HG03095 (cell line): ENCODE data around the gene CD300LG.
"Not testable (repeated sequence)": the region's sequence is repeated elsewhere in the genome, so short reads cannot be mapped to it uniquely, and the experiment has no call there.

Experiments
- ATAC-seq: cut with Tn5 transposase; IDR thresholded peaks from one replicate; pipeline ENCODE4 v1.9.1; 2021; ENCODE audit warnings: moderate library complexity; ENCODE audit not compliant: unreplicated experiment

Gene CD300LG

DNA sequence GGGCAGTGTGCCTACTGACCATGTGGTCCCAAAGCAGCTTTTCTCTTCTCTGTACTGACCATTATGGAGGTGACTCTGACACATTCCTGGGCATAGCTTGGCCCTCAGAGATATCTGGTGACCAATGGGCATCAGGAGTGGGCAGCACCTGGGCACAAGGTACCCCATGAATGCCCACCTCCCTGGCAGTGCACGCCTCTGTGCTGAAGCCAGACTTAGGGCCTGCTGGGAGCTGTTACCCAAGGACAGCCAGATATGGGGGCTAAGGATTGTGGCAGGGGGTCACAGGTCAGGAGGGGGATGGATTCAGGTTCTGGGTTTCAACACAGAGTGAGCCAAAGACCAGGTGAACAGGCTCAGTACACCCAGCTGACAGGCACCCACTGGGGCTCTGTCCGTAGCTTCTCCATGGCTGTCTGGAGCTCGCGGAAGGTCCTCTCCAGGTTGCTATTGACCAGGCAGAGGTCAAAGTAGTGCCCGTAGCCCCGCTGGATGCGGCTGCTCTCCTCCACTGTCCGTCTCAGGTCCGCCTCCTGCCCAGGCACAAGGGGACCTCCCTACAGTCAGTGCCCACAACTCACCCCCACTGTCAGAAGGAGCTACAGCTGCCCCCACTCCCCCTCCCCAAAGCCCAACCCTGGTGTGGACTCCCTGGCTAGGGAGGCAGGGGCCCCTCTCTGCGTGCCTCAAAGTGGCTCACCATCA is 30.6 kb downstream of the CD300LG start:
- ATAC-seq = no peak

DNA sequence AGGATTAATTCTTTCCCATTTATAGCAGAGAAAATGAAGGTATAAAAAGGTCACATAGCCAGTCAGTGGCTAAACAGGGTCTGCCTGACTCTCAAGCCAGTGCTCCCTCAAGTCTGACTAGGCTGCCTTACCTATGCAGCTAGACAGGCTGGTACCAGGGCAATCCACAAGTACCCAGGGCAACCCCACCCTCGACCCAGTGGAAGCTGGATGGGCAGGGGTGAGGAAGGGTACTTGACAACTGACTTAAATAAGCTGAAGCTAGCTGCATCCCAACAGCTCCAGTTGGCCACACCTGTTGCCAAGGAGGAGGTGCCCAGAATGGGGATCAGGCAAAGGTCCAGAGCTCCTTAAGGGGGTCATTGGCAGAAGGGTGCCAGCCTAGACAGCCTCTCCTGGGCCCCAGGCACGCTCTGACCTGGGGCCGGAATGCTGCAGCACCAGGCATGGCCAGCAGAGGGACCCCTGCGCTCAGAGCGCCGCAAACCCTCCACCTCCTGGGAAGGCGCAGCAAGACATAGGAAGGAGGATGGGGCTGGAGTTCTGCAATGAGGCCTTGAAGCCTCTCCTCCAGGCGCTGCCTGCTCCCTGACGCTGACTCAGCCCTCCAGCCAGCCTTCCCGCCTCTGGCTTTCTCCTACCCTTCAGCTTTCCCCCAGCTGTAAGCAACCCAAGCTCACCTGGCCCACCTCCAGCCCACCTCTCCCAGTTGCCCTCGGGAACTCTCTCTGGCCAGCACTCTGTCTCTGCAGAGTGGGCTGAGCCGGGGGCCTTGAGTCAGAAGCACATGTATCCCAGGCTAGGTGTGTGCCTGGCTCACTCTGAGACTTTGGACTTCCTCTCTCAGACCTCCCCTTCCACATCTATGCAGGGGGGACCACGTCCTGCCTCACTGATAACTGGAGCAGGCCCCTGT is 31.5 kb downstream of the CD300LG start:
- ATAC-seq = no peak

DNA sequence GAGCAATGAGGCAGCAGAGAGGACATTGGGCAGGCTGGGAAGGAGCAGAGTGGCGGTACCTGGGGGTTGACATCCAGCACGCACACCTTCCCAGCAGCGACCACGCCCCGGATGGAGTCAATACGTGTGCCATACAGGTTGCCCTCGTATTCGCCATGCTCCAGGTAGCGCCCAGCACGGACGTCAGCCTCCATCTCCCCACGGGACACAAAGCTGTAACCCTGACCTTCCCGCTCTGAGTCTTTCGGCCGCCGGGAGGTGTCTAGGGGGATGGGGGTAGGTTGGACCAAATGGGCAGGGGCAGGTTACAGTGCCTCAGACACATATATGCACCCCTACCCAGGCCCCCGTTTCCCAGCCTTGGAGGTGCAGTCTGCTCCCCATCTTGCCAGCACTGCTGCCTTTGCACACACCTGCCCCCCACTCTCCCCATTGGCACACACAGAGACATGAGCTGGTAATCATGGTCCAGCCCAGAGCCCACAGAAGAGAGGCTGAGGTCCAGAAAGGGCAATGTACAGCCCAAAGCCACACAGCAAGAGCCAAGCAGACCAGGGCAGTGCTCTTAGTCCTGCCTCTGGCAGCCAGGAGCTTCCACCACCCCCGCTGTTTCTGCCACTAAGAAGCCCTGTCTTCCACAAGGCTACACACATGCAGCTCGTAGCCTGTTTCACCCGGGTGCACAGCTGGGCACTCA is 32.9 kb downstream of the CD300LG start:
- ATAC-seq = no peak

DNA sequence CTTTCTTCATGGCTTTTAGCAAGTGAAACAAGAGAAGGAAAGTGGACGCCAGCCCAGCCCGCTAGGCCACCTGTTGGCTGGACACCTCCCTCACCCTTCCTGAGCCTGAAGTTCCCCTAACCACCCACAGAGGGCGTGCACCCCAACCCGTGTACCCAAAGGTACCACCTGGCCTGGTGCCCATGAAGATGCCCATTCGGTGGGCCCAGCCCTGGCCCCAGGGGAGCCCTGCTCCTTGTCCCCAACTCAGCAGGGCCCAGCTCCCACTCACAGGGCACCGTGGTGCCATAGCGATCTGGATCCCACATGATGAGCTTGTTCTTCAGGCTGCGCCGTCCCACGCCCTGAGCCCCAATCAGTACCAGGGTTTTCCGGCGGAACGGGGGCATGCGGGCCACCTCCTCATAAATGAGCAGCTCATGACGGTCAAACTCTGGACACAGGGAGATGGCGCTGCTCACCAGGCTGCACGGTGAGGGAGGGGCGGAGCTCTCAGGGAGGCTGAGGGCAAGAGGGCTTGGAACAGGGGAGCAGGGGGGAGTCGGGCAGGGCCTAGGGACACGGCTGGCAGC is 33.5 kb downstream of the CD300LG start:
- ATAC-seq = no peak

DNA sequence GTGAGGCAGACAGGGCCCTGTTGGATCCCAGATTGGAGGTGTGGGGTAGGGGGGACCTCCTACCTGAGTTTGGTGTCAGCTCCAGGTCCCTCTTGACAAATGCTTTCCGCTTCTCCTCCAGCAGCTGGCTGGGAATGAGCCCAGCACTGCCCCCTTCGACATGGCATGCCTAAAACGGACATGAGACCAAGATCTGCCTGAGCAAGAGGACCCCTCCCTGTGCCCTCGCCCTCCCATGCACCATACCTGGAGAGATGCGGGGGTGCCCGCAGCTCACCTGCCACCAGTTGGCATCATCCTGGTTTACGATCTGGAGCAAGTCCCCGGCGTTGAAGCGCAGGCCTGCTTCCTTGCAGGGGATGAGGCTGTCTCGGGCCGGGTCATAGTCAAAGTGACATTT is 34.2 kb downstream of the CD300LG start:
- ATAC-seq = no peak

DNA sequence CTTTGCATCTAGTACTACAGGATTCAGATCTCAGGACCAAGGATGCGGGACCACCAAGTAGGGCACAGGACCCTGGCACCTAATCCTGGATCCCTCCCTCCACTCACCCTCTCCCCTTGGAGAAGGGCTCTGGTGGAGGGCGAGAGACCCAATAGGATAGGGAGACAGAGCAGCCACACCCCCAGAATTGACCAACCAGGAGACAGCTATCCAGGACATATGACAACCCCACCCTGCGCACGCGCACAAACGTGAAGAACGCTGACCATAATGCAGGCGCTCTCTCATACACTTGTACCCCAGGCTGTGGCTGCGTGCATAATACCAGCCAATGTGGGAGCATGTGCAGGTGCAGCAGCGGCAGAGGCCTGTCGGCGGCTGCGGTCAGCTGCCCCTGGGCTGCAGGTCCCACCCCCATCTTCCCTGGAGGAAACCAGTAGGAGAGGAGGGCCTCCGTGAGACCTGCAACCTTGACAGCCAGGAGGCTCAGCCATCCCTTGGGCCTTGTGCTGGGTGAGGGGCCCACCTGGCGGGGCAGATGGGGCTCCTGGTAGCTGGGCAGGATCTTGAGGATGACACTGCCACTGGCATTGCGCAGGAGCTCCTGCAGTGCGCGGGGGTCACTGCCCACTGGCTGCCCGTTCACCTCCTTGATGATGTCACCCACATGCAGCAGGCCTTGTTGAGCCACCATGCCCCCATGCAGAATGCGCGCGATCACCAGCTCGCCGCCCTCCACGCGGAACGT is 35.0 kb downstream of the CD300LG start:
- ATAC-seq = no peak

DNA sequence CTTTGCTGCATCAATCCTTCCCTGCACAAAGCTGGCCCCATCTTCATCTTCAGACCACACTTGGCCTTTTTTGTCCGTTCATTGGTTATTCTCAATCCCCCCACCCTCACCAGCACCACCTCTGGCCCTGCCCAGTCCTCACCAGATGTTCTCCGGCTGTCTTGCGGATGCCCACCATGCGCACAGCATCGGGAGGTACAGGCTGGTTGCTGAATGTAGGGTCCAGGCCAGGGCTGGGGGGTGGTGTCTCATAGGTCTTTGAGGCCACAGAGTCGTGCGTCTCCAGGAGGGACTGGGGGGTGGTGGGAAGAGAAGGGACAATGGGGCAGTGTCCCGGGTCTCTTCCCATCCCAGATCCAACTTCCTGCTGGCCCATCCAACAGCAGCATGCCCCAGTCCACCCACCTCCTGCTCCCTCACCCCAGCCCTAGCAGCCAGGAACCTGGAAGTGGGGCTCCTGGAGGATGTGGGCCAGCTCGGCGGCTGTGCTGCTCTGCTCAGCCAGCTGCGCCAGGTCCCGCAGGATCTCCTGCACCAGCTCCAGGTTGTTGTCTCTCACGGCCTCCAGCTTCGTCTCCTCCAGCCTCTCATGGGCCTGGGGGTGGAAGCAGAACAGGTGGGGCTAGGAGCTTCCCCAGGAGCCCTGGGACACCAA is 35.9 kb downstream of the CD300LG start:
- ATAC-seq = no peak

DNA sequence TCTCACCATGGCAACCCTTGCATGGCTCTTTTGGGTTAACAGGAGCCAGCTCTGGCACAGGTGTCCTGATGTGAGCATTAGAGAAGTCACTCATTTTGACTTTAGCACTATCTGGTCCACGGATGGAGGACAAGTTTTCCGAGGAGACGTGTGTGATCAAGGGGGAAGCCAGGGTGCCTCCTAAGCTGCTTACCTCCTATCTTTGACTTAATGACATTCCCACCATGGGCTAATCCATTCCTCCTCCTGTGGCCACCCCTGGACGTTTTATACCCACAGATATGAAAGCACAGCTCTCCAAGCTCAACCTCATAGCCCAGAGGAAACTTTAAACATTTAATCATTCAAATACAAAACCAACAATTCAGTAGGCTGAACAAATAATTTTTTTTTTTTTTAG is 41.6 kb downstream of the CD300LG start:
- no peak for ATAC-seq

DNA sequence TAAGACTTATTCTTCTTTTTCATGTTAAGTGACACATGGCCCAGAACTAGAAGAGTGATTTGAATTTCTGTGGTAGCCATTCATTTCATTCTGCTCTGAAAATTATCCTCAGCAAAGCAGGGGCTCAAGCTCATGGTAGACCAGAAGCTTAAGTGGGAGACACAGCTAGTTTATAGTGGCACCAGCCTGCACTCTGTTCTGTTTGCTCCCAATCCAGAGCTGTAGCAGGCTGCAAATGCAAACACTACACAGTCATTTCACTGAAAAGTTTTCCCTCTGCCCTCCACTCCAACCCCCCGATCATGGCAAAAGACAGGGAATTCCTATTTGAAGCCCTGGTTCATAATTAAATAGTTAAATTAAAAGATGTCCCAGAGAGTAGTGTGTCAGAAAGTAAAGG is 43.3 kb downstream of the CD300LG start:
- ATAC-seq = no peak

DNA sequence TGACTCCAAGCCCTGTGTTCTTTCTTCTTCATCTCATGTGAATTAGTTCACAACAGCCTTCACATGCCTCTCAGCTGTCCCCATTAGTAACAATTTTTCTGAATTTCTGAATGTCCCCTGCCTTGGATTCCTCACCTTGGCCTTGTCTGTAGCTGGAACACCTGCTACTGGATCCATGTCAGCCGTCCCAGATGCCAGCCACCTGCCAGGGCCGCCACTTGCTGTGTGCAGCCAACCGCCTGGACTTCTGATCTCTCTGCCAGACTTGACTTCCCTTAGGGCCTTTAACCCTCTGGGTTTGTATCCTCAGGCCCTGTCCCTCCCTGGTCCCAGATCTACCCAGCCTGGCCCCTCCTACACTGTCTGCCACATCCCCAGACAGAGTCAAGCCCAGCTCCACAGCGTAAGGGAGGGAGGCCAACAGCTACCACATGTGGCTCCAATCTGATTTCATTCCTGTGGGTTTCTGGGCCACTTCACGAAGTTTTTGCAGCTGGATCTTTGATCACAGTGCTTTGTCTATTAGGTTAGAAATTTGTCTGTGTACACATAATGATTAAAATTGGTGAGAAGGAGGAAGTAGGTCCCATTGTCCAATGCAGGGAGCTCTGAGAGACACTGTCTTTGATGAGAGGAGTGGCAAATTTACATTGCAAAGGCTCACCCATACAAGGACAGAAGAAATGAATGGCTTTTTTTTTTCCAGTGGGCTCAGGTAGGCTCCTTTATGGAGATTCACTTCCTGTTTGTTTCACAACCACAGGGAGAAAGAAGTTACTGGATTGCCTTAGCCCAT is 45.1 kb downstream of the CD300LG start:
- no peak for ATAC-seq

DNA sequence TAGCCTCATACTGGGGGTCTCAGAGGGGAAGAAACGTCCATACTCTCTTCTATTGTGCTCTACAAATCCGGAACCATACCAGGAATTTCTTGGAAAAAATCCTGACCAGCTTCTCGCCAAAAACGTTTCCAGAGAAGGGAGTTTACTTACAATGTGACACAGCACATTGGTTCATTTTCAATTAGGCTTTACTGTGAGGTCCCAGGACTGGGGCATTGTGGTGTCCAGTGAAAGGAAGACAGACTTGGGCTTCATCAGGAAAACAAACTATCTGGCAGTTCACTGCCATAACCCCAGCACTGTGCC is 45.6 kb downstream of the CD300LG start:
- no peak for ATAC-seq

DNA sequence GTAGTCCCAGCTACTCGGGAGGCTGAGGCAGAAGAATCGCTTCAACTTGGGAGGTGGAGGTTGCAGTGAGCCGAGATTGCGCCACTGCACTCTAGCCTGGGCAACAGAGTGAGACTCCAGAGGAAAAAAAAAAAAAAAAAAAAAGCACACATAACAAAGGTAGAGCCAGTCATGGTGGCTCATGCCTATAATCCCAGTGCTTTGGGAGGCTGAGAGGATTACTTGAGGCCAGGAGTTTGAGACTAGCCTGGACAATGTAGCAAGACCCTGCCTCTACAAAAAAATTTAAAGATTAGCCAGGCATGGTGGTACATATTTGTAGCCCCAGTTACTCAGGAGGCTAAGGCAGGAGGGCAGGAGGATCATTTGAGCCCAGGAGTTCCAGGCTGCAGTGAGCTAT is 47.5 kb downstream of the CD300LG start:
- not testable (repeated sequence) for ATAC-seq

DNA sequence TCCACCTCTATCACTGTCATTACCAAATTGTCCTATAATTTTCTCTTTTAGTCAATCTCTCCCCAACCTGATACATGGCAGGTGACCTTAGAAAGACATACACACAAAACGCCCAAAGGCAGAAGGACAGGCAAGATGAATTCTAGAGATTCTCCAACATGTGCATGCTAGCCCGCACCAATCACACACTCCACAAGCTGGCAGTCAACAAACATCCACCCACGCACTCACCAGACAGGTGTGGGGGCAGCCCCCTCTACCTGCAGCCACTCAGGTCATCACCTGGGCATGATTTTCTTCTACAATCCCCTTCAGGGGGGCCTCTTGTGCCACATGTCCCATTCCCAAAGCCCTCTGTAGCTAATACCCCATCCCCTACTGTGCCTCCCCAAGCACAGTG is 50.9 kb downstream of the CD300LG start:
- ATAC-seq = no peak

DNA sequence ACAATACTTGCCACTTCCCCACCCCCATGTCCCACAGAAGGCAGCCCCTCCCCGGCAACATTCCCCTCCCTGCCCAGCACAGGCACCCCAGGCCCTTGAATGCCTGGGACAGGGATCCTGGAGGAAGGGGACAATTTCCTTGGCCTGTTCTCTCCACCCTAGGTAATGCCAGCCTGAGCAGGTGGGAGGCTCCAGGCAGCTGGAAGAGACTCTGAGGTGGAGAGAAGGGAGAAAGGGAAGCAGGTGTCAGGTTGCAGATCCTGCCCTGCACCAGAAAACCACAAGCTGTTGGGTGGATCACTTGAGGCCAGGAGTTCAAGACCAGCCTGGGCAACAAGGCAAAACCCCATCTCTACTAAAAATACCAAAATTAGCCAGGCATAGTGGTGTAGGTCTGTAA is 51.5 kb downstream of the CD300LG start:
- no peak for ATAC-seq

DNA sequence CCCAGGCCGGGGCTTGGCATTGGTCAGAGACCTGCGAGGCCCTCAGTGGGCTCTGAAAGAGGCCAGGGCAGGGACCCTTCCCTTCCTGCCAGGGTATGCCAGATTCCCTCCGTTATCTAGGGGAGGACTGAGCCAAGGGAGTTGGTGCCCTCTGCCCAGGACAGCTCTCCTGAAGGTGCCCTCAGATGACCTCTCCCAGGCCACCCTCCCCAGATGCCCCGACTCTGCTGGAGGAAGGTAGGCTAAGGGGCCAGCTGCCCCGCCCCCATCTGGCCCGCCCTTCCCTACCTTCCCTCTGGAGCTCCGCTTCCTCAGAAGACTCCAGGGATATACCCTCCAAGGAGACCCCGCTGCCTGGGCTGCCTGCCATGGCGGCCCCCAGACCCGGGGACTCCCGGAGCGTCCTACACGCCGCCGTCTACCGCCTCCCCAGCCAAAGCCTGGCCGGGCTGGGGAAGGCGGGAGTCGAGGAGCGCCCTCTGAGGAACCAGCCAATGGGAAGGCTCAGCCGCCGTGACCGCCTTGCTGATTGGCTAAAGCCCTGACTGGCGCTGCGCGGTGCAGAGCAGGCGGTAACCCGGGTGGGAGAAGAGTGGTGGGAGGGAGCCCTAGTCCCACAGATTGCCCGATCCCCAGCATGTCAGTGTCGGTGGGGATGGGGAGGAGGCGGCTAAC is 53.3 kb downstream of the CD300LG start:
- ATAC-seq = peak; percentile 65

DNA sequence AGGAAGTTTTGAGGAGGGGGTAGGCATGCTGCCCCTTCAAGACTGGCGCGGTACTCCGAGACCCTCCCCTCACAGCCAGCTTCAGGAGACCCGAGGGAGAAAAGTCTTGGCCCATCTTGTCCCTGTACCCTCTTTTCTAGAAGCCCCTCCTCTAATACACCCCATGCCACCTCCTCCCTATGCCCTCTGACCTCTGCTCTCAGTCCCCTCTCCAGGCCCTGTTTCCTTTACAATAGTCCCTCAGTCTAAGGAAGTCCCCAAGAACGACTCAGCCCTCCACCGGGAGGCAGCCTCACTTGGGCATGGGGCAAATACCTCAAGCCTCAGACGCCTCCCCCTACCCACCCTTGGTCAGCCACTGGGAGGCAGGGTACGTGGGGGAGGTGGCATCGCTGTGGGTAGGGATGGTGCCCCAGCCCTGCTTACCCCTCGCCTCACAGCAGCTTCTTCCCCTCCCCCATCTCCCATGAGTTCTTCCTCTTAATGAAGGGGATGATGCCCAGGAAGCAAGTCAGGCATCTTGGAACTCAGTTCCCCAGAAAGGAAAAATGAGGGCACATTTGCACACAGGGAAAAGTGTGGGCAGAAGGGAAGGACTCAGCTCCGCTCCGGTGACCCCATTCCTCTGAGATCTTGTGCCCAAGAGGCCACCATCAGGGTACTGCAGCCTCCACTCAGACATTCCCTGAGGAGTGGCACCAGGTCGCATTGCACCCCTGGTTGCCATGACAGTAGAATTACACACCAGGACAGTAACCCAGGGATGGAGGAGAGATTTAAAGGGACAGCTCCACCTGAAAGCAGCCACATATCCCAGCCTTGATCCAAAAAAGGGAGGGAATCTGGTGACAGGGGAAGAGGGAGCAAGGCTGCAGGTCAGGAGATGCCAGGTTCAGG is 54.1 kb downstream of the CD300LG start:
- ATAC-seq = no peak

DNA sequence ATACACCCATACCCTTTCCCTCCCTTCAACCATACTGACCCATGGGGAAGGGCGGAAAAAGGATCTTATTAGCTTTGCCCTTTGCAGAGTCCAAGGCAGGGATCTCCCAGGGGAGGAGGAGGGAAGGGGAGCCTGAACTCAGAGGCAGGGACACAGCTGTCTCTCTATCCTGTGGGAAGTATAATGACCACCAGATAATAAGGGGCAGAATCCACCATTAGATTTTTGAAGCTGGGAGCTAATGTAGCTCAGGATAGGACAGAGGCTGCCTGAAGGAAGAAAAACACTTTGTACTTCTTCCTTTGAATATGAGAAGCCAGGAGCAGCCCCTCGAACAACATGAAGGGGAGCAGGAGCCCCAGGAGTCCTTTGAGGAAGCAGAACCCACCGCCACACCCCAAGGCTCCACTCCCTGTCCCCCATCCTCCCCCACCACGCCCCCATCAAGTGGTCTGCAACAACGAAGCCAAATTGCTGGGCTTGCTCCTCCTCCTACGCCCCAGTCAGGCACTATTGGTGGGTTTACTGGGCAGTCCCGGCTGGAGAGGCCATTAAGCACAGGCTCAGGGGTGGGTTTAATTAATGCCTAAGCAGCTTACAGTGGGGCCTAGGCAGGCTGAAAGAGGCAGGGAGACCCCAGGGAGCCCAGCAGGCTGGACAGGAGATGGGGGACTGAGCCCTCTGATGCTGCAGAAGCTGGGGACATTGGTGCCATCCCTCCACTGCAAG is 55.0 kb downstream of the CD300LG start:
- no peak for ATAC-seq
